ENCODE results near the gene GRM7.

The GRM7 gene

GRCh38 chr3:7581831-7582230, 720.9 kb downstream of the GRM7 start:
- DNase-seq (ENCODE audit: low read depth), result no peak

- no peak for DNase-seq (ENCODE audit: low read depth)
Observed at GRCh38 chr3:7585052-7585451, 724.1 kb downstream of the GRM7 start.

DNA sequence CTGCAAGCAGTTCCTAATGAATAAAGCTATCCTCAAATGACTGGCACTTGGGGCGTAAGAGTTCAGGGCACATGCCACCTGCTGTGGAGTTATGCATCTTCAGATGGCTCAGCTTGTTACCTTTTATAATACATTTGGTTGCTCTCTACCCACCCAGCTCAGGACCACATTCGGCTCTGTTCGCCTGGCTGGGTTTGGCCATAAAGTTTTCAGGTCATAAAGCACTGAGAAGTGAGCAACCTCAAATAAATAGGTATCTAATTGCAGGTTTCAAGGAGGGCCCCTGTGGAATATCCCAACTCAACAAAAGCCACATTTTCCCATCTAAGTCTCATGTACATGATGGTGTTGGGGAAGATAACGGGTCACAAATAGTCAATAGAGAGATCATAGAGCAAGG, 727.3 kb downstream of the GRM7 start:
- DNase-seq (ENCODE audit: low read depth), result no peak

DNA sequence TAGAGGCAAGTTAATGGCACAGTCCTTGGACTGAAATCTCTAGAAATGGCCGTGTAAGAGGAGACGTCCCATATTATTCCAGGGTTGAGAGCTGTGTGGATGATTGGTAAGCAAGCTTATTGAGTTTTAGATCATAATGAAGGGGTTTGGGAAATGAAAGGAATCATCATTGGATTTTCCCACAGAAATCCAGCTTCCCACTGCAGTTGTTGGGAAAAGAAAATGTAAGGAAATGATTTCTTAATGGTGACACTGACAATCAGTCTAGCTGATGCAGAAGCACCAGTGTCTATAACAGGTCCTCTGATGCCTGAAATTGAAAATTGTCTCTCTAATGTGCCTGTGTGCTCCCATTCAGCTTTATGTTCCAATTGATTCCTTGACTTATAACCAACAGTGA, 728.6 kb downstream of the GRM7 start:
- no peak for DNase-seq (ENCODE audit: low read depth)

DNA sequence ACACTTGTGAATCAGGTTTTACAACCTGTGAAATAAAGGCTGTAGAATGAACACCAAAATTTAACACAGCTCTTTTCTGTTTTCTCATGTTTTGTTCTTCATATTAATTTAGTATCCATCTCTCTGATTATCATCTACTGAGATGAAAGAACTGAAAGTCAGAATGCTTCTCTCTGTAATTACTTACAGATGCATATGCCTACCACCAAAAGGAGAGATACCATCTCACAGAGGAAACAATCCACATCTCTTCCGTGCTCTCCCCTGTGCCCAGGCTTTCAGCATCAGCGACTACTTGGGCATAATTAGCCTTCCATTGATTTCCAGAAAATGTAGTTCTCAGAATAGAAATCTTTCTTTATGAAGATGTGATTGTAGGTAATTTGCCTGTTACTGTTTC, 741.4 kb downstream of the GRM7 start:
- no peak for DNase-seq (ENCODE audit: low read depth)

DNA sequence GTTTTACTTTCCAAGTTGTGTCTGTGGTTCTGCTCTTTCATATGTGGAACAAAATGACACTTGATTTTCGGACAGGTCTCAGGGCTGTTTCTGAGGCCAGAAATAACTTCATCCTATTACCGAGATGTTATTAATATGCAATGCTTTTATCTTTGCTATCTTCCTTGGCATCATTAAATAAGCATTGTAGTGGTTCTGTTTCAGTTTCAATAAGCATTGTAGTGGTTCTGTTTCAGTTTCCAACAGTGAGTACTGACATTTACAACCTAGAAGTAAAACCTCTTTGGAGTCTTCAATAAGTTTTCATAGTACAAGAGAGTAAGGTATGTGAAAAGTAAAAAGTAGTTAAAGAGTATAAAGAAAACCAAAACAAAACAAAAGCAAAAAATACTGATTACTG, 746.2 kb downstream of the GRM7 start:
- DNase-seq (ENCODE audit: low read depth), result no peak

GRCh38 chr3:7607676-7608075, 746.8 kb downstream of the GRM7 start:
- no peak for DNase-seq (ENCODE audit: low read depth)

- DNase-seq (ENCODE audit: low read depth), result no peak
Observed at GRCh38 chr3:7610634-7611033, 749.7 kb downstream of the GRM7 start.

- no peak for DNase-seq (ENCODE audit: low read depth)
Observed at GRCh38 chr3:7615043-7615442, 754.1 kb downstream of the GRM7 start.

DNA sequence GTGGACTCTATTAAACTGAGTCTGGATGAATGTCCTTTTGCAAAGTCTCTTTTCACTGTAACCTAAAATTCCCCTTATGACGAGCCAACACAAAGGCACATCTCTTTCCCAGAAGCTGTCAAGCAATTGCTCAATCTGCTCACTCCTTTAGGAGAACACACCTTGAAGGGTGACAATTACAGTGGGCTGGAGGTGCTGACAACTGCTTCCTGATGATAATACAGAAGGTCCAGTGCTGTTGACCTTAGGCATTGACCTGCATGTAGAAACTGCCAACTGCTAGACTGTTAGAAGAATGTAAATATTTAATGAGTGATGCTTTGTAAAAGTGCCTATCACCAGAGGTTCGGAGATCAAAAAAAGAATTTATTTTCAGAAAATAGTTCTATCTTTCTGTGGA, 757.7 kb downstream of the GRM7 start:
- no peak for DNase-seq (ENCODE audit: low read depth)

- DNase-seq (ENCODE audit: low read depth), result no peak
Observed at GRCh38 chr3:7620401-7620800, 759.5 kb downstream of the GRM7 start.

- DNase-seq (ENCODE audit: low read depth), result no peak
Observed at GRCh38 chr3:7621046-7621630, 760.2 kb downstream of the GRM7 start.

GRCh38 chr3:7621651-7622050, 760.7 kb downstream of the GRM7 start:
- DNase-seq (ENCODE audit: low read depth), result no peak

- no peak for DNase-seq (ENCODE audit: low read depth)
Observed at GRCh38 chr3:7625021-7625420, 764.1 kb downstream of the GRM7 start.

DNA sequence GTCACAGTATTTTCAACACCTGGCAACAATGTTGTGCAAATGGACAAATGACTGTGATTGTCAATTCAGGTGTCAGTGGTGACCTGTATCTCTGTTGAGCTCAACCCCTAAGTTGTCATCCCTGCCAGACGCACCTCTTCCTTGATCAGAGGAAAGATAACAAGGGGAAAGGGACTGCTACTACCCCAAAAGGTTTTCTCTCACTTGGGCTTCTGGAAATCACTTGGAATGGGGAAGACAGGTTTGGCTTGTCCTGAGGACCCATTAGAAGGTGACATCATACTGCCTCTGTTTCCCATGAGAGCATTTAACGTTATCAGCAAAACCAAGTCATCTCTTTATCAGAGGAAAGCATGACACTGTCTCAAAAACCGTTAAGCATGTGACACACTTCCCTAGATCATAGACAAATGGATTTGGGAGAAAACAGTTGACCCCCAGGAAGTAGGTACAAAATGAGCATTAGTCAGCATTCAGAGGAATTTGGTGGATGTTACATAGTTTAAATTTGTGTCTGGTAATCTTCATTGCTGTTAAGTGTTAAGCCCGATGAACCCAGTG, 769.5 kb downstream of the GRM7 start:
- DNase-seq (ENCODE audit: low read depth), result no peak

DNA sequence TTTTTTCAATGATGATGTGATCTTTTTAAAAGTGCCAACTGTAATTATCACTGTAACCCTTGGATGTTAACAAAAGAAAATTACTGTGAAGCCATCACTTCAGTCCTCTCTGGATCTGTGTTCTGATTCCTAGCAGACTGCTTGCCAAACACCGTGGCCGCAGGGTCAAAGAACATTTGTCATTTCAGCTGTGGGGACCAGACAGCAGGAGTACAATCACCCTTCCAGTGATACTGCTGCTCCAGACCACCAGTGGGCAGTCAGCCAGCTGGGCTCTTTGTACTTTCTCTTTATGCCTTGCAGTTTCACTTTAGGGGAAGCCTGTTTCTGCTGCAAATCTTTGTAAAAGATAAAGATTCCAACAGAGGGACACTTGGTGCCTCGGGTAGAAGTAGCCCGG, 770.0 kb downstream of the GRM7 start:
- DNase-seq (ENCODE audit: low read depth), result no peak

- DNase-seq (ENCODE audit: low read depth), result no peak
Observed at GRCh38 chr3:7632305-7632704, 771.4 kb downstream of the GRM7 start.

GRCh38 chr3:7637694-7638093, 776.8 kb downstream of the GRM7 start:
- DNase-seq (ENCODE audit: low read depth), result no peak

DNA sequence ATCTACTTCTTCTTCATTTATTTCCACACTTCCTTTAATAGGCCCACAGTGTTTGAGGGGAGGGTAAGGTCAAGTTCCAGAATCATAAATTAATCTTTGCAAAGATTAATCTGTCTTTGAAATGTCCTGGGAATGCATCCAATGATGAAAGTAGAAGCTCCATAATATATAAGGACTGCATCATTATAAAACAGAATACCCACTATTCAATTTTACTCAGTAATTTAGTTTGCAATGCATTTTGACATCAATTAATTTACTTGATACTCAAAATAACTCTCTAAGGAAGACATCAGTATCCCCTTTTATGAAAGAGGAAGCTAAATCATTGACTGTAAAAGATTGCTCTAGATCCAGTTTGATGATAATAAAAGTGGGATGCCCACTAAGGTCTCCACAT, 777.2 kb downstream of the GRM7 start:
- no peak for DNase-seq (ENCODE audit: low read depth)

- DNase-seq (ENCODE audit: low read depth), result no peak
Observed at GRCh38 chr3:7640787-7641186, 779.9 kb downstream of the GRM7 start.

DNA sequence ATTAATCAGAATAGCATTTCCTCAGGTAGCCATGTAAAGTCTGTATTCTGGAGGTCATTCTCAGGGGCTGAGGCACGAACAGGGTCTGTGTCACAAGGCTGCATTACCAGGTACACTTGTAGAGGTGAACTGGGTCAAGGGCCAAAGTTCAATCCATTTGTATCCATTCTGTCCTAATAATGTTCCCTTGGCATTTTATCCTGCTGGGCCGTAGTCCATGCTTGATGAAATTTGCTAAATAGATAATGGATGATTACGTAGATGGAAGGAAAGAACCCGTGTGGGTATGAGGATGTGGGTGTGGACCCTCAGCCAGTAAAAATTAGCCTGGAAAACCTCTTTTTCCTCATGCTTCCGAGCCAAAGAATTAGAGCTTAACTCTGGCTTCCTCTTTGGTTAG, 785.9 kb downstream of the GRM7 start:
- DNase-seq (ENCODE audit: low read depth), result no peak

DNA sequence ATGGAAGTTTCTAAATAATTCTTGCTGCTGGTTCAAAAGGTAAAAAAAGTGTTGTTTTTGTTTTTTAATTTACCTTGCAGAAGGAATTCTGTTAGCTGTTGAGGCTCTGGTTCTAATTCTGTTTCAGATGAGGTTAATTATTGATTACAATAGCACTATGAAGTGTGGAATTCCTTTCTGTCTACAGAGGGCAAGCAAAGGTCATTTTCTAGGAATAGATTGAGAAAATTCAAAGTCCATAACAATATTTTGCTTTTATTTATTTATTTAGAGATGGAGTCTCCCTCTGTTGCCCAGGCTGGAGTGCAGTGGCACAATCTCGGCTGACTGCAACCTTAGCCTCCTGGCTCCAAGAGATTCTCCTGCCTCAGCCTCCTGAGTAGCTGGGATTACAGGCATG, 789.6 kb downstream of the GRM7 start:
- DNase-seq (ENCODE audit: low read depth), result no peak

GRCh38 chr3:7651274-7651673, 790.4 kb downstream of the GRM7 start:
- DNase-seq (ENCODE audit: low read depth), result no peak

All from stimulated activated CD8-positive, alpha-beta memory T cell treated with anti-CD3 and anti-CD28 coated beads, Interleukin-15, amount 100 ng/mL, for 1 hour (primary cell).